Measurements from ENCODE around the gene MYH10. TPM values are rescaled to one million over a fixed set of nuclear protein-coding genes. Genes with fewer than 3 reads are reported as not detected.

The MYH10 gene
- total RNA-seq, 1 experiment from 2014 or later, result 251 TPM

- H2BK15ac ChIP-seq (ENCODE audit: low read depth, low read length), result no peak overlapping the region
- H3K18ac ChIP-seq (ENCODE audit: insufficient read length, low read depth, low read length), result no peak overlapping the region
- no peak overlapping the region for H3T11ph ChIP-seq (ENCODE audit: low read length)
- no peaks in the 10 kb centered on the region for H4K20me1 ChIP-seq (ENCODE audit: control insufficient read depth, insufficient read depth, insufficient read length)
- H2BK5ac ChIP-seq (ENCODE audit: insufficient read length, low read length), result no peak overlapping the region
- no peak overlapping the region for H2BK20ac ChIP-seq (ENCODE audit: low read depth, low read length, poor library complexity, severe bottlenecking)
- H3K14ac ChIP-seq (ENCODE audit: insufficient read depth, low read length), result no peak overlapping the region
- H3K9me3 Mint-ChIP-seq, result no peaks in the 10 kb centered on the region
- H3K23ac ChIP-seq (ENCODE audit: insufficient read length, low read depth, low read length), result no peak overlapping the region
- H3K9ac ChIP-seq (ENCODE audit: extremely low read depth, insufficient read length, low read length), result no peak overlapping the region
- peaks cover under 1% of the 10 kb centered on the region for H3K79me1 ChIP-seq (ENCODE audit: insufficient read depth, low read depth, low read length, poor library complexity, severe bottlenecking)
- peaks cover 19 to 56% (median 49%) of the 10 kb centered on the region in 3 experiments for H3K36me3 Mint-ChIP-seq (ENCODE audit: insufficient read depth in 1 of 3, low read depth in 3 of 3)
- H3K27me3 ChIP-seq (ENCODE audit: insufficient read depth, low read length), result no peaks in the 10 kb centered on the region
- H4K91ac ChIP-seq (ENCODE audit: insufficient read length, low read depth, low read length), result no peak overlapping the region
- no peak overlapping the region for H4K5ac ChIP-seq (ENCODE audit: insufficient read length, low read depth, low read length)
- no peaks in the 10 kb centered on the region for H3K4me1 Mint-ChIP-seq
- no peaks in the 10 kb centered on the region for H3K4me1 ChIP-seq (ENCODE audit: insufficient read depth, low read length)
- no peak overlapping the region for H3K27ac ChIP-seq (ENCODE audit: insufficient read length, low read depth, low read length)
- no peak overlapping the region for H3K4ac ChIP-seq (ENCODE audit: low read depth, low read length)
- no peak overlapping the region for H2BK12ac ChIP-seq (ENCODE audit: insufficient read length, low read depth, low read length)
- DNase-seq, result no peak
- no peak overlapping the region for H4K8ac ChIP-seq (replicated peaks; ENCODE audit: insufficient read length, low read depth, low read length)
- no peak overlapping the region for H2AFZ ChIP-seq (ENCODE audit: low read length)
- WGBS (ENCODE audit: extremely low coverage, insufficient read length, low lambda C conversion rate), result no CpG with 5 or more reads among the region's 9 CpGs
- H3K9me3 ChIP-seq (ENCODE audit: control insufficient read depth, low read depth, low read length), result no peaks in the 10 kb centered on the region
- H3K4me3 Mint-ChIP-seq, result no peak overlapping the region
- H3K27me3 Mint-ChIP-seq (ENCODE audit: low read depth), result no peaks in the 10 kb centered on the region
- no peak overlapping the region for H3K4me2 ChIP-seq (ENCODE audit: insufficient read depth, insufficient read length, low read length)
- H3K23me2 ChIP-seq (ENCODE audit: insufficient read length, low read depth, low read length, poor library complexity, severe bottlenecking), result no peaks in the 10 kb centered on the region
- H2BK120ac ChIP-seq (ENCODE audit: low read depth, low read length, poor library complexity, severe bottlenecking), result no peak overlapping the region
- H3K79me2 ChIP-seq (ENCODE audit: insufficient read depth, low read length), result no peaks in the 10 kb centered on the region
- H3K27ac Mint-ChIP-seq, result no peak overlapping the region
- peak; percentile 40; the same call in 2 of the 3 replicates for TF ChIP-seq CTCF (conservative IDR thresholded peaks at IDR 0.05)
- H2AK5ac ChIP-seq (ENCODE audit: insufficient read length, low read length), result no peak overlapping the region
- no peak overlapping the region for H3K56ac ChIP-seq (ENCODE audit: insufficient read length, low read depth, low read length)
Observed at GRCh38 chr17:8574687-8575086, 55.8 kb downstream of the MYH10 start.
